COLO668 (cell line): ENCODE data around the gene POC1A.

Experiments
- DNase-seq: peaks from one replicate; lab custom pipeline; 2025; ENCODE audit not compliant: unreplicated experiment; lab: John Stamatoyannopoulos, UW

The POC1A gene

GRCh38 chr3:52154135-52155094, at the start of gene POC1A:
Gene POC1A, minus strand, starts transcription at chr3:52154423. Its CDS starts 51 bp downstream, at chr3:52154372.
- peak; percentile 90 for DNase-seq

- DNase-seq = no peak
Observed at GRCh38 chr3:52203701-52204100, 49.5 kb upstream of the POC1A start.

GRCh38 chr3:52202384-52203077, 48.3 kb upstream of the POC1A start:
- no peak for DNase-seq

- no peak for DNase-seq
Observed at GRCh38 chr3:52200981-52201679, 46.9 kb upstream of the POC1A start.

- DNase-seq = no peak
Observed at GRCh38 chr3:52198643-52199608, 44.7 kb upstream of the POC1A start.

GRCh38 chr3:52197842-52198625, 43.8 kb upstream of the POC1A start, which contains the start of gene ALAS1:
Gene ALAS1, plus strand, starts transcription at chr3:52198160. Its CDS starts 1,082 bp downstream, at chr3:52199242.
- peak; percentile 92 for DNase-seq

- DNase-seq = no peak
Observed at GRCh38 chr3:52197499-52197841, 43.2 kb upstream of the POC1A start.

- DNase-seq = peak; percentile 38
Observed at GRCh38 chr3:52196977-52197376, 42.8 kb upstream of the POC1A start.

GRCh38 chr3:52195823-52196331, 41.7 kb upstream of the POC1A start:
- no peak for DNase-seq

GRCh38 chr3:52195291-52195597, 41.0 kb upstream of the POC1A start:
- no peak for DNase-seq

GRCh38 chr3:52194485-52195290, 40.5 kb upstream of the POC1A start:
- DNase-seq = no peak

- peak; percentile 21 for DNase-seq
Observed at GRCh38 chr3:52193065-52193464, 38.8 kb upstream of the POC1A start.

- DNase-seq = no peak
Observed at GRCh38 chr3:52191663-52192062, 37.4 kb upstream of the POC1A start.

GRCh38 chr3:52190294-52191074, 36.3 kb upstream of the POC1A start:
- DNase-seq = no peak

GRCh38 chr3:52188556-52188955, 34.3 kb upstream of the POC1A start:
- DNase-seq = no peak

GRCh38 chr3:52186729-52187128, 32.5 kb upstream of the POC1A start:
- DNase-seq = no peak

GRCh38 chr3:52185837-52186236, 31.6 kb upstream of the POC1A start:
- DNase-seq = no peak

GRCh38 chr3:52185311-52185710, 31.1 kb upstream of the POC1A start:
- no peak for DNase-seq
